Measurements from ENCODE around the gene PNMA6E.

Gene PNMA6E

GRCh38 chrX:153379508-153379907 is 21.6 kb downstream of the PNMA6E start:
- DNase-seq, result no peak
- ATAC-seq (ENCODE audit: insufficient read depth, low read depth), result no peak
- Histone ChIP-seq H3K9me3 (ENCODE audit: insufficient read depth, low read length, severe bottlenecking) (no peaks in the 10 kb centered on the region), H3K4me3 (ENCODE audit: low read depth in 1 of 2, low read length in 2 of 2) (no peak overlapping the region), H3K36me3 (ENCODE audit: insufficient read depth, low read length) (no peaks in the 10 kb centered on the region), H3K4me2 (ENCODE audit: insufficient read depth, low read length) (no peak overlapping the region), H3K27me3 (ENCODE audit: insufficient read depth, low read length, poor library complexity) (no peaks in the 10 kb centered on the region), H4K20me1 (ENCODE audit: insufficient read depth, low read length) (no peaks in the 10 kb centered on the region), H2AFZ (ENCODE audit: low read depth, low read length) (no peak overlapping the region), H3K27ac (ENCODE audit: low read length) (no peak overlapping the region), H3K4me1 (ENCODE audit: insufficient read depth, low read length) (no peaks in the 10 kb centered on the region), H3K9ac (ENCODE audit: low read depth, low read length) (no peak overlapping the region), H3K79me2 (ENCODE audit: insufficient read depth, low read length) (no peaks in the 10 kb centered on the region)
- no peak for TF ChIP-seq EZH2 (IDR thresholded peaks at IDR 0.05; ENCODE audit: borderline replicate concordance, low read depth, low read length, severe bottlenecking)
- no peak for TF ChIP-seq CTCF (IDR thresholded peaks at IDR 0.05; ENCODE audit: borderline replicate concordance, extremely low read depth, low read length, poor library complexity, severe bottlenecking)

- Histone ChIP-seq H3K27me3 (ENCODE audit: insufficient read depth, low read length, poor library complexity) (no peaks in the 10 kb centered on the region), H3K36me3 (ENCODE audit: insufficient read depth, low read length) (no peaks in the 10 kb centered on the region), H3K9me3 (ENCODE audit: insufficient read depth, low read length, severe bottlenecking) (no peaks in the 10 kb centered on the region), H3K9ac (ENCODE audit: low read depth, low read length) (no peak overlapping the region), H3K4me1 (ENCODE audit: insufficient read depth, low read length) (no peaks in the 10 kb centered on the region), H3K4me3 (ENCODE audit: low read depth in 1 of 2, low read length in 2 of 2) (no peak overlapping the region), H4K20me1 (ENCODE audit: insufficient read depth, low read length) (no peaks in the 10 kb centered on the region), H2AFZ (ENCODE audit: low read depth, low read length) (no peak overlapping the region), H3K27ac (ENCODE audit: low read length) (no peak overlapping the region), H3K79me2 (ENCODE audit: insufficient read depth, low read length) (no peaks in the 10 kb centered on the region), H3K4me2 (ENCODE audit: insufficient read depth, low read length) (no peak overlapping the region)
- no peak for DNase-seq
- no peak for ATAC-seq (ENCODE audit: insufficient read depth, low read depth)
- TF ChIP-seq EZH2 (IDR thresholded peaks at IDR 0.05; ENCODE audit: borderline replicate concordance, low read depth, low read length, severe bottlenecking) (no peak), CTCF (IDR thresholded peaks at IDR 0.05; ENCODE audit: borderline replicate concordance, extremely low read depth, low read length, poor library complexity, severe bottlenecking) (no peak)
Measured at GRCh38 chrX:153378607-153379006, 22.5 kb downstream of the PNMA6E start.

GRCh38 chrX:153377727-153378126 is 23.4 kb downstream of the PNMA6E start:
- H3K27ac ChIP-seq (ENCODE audit: low read length), result no peak overlapping the region
- H4K20me1 ChIP-seq (ENCODE audit: insufficient read depth, low read length), result no peaks in the 10 kb centered on the region
- H3K4me1 ChIP-seq (ENCODE audit: insufficient read depth, low read length), result no peaks in the 10 kb centered on the region
- DNase-seq (no peak), ATAC-seq (ENCODE audit: insufficient read depth, low read depth) (no peak)
- no peaks in the 10 kb centered on the region for H3K36me3 ChIP-seq (ENCODE audit: insufficient read depth, low read length)
- H3K79me2 ChIP-seq (ENCODE audit: insufficient read depth, low read length), result no peaks in the 10 kb centered on the region
- no peaks in the 10 kb centered on the region for H3K9me3 ChIP-seq (ENCODE audit: insufficient read depth, low read length, severe bottlenecking)
- H3K4me3 ChIP-seq (ENCODE audit: low read depth in 1 of 2, low read length in 2 of 2), result no peak overlapping the region
- no peaks in the 10 kb centered on the region for H3K27me3 ChIP-seq (ENCODE audit: insufficient read depth, low read length, poor library complexity)
- TF ChIP-seq EZH2 (IDR thresholded peaks at IDR 0.05; ENCODE audit: borderline replicate concordance, low read depth, low read length, severe bottlenecking) (no peak), CTCF (IDR thresholded peaks at IDR 0.05; ENCODE audit: borderline replicate concordance, extremely low read depth, low read length, poor library complexity, severe bottlenecking) (no peak)
- H2AFZ ChIP-seq (ENCODE audit: low read depth, low read length), result no peak overlapping the region
- no peak overlapping the region for H3K4me2 ChIP-seq (ENCODE audit: insufficient read depth, low read length)
- no peak overlapping the region for H3K9ac ChIP-seq (ENCODE audit: low read depth, low read length)

- Histone ChIP-seq H3K9me3 (ENCODE audit: insufficient read depth, low read length, severe bottlenecking) (no peaks in the 10 kb centered on the region), H3K36me3 (ENCODE audit: insufficient read depth, low read length) (no peaks in the 10 kb centered on the region), H3K4me2 (ENCODE audit: insufficient read depth, low read length) (no peak overlapping the region), H4K20me1 (ENCODE audit: insufficient read depth, low read length) (no peaks in the 10 kb centered on the region), H2AFZ (ENCODE audit: low read depth, low read length) (no peak overlapping the region), H3K4me1 (ENCODE audit: insufficient read depth, low read length) (no peaks in the 10 kb centered on the region), H3K4me3 (ENCODE audit: low read depth in 1 of 2, low read length in 2 of 2) (no peak overlapping the region), H3K27me3 (ENCODE audit: insufficient read depth, low read length, poor library complexity) (no peaks in the 10 kb centered on the region), H3K79me2 (ENCODE audit: insufficient read depth, low read length) (no peaks in the 10 kb centered on the region), H3K9ac (ENCODE audit: low read depth, low read length) (no peak overlapping the region), H3K27ac (ENCODE audit: low read length) (no peak overlapping the region)
- TF ChIP-seq CTCF (IDR thresholded peaks at IDR 0.05; ENCODE audit: borderline replicate concordance, extremely low read depth, low read length, poor library complexity, severe bottlenecking) (no peak), EZH2 (IDR thresholded peaks at IDR 0.05; ENCODE audit: borderline replicate concordance, low read depth, low read length, severe bottlenecking) (no peak)
- no peak for DNase-seq
- no peak for ATAC-seq (ENCODE audit: insufficient read depth, low read depth)
Measured at GRCh38 chrX:153375571-153375970, 25.6 kb downstream of the PNMA6E start.
